Measurements from ENCODE around the gene ANKRD33B. TPM values are rescaled to one million over a fixed set of nuclear protein-coding genes. Genes with fewer than 3 reads are reported as not detected.
A peak's percentile ranks its signal among the peaks of the same experiment; 100 is the strongest.

Gene ANKRD33B
- total and polyA plus RNA-seq, 2 of the 8 experiments (the other 6 are each of a cell fraction or from before 2014, with no cell fraction given), result 6.9 to 20.6 TPM

DNA sequence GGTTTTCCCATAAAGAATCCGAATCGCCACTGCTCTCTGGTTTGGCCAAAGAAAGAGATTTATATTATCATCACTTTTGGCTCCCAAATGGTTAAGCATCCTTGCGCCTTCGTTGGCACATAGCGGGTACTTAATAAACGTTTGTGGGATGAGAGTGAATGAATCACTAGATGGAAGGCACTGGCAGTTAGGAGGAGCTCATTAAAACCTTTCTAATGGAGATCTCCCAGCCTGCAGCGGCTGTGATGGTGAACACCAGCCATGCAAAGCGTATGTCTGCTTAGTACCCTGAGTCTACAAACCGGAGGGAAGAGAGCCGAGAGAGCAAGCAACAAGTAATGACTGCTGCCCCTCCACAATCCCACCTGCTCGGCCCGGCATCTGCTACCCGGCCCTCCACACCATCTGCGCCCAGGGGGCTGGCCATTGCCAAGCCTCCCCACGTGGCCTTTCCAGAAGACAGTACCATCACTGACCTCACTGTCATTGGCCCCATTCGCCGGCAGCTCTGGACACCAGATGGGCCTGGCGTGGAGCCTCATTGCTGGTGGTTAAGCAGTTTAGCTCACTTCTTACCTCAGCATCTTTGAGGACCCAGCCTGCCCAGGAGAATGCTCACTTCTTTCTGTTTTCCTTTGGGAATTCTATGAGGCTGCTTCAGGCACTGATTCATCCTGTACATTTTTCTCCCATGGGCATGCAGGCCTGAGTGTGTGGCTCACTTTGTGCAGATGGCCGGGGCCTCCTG, 39.3 kb upstream of the ANKRD33B start:
- Histone ChIP-seq H4K20me1 (replicated peaks in 1 of 2; ENCODE audit: control insufficient read depth in 1 of 2, insufficient read depth in 2 of 2, low read length in 2 of 2) (no peaks in the 10 kb centered on the region), H3K9me3 (ENCODE audit: insufficient read depth in 2 of 2, low read depth in 1 of 2, low read length in 1 of 2) (peaks cover 5 to 9% of the 10 kb centered on the region in 2 experiments), H4K8ac (ENCODE audit: extremely low read depth, insufficient read depth, low read length) (no peak overlapping the region; the same call in none of the 2 replicates), H2BK20ac (ENCODE audit: low read length) (peak overlapping the region; percentile 40; the same call in 1 of the 2 replicates), H2AK5ac (ENCODE audit: low read depth, low read length) (0 out of 2 replicates have a peak overlapping the region, but pooled peaks have one; percentile 27), H3K14ac (ENCODE audit: insufficient read length) (no peak overlapping the region), H3K56ac (replicated peaks; ENCODE audit: insufficient read length, low read depth, low read length) (no peak overlapping the region), H3K4ac (replicated peaks; ENCODE audit: insufficient read length, low read depth, low read length) (no peak overlapping the region), H3K27ac (ENCODE audit: low read depth, low read length) (no peak overlapping the region), H2BK15ac (ENCODE audit: low read length) (no peak overlapping the region), H3K4me2 (ENCODE audit: insufficient read depth in 1 of 2, low read depth in 2 of 2, low read length in 2 of 2) (no peak overlapping the region), H3K23me2 (ENCODE audit: low read depth, low read length) (no peaks in the 10 kb centered on the region), H2BK12ac (ENCODE audit: low read depth, low read length) (peak overlapping the region; percentile 31; the same call in 1 of the 2 replicates), H2AFZ (ENCODE audit: low read length) (no peak overlapping the region), H3K27me3 (replicated peaks in 1 of 4; ENCODE audit: control insufficient read depth in 3 of 4, extremely low read depth in 1 of 4, insufficient read depth in 3 of 4, low read length in 3 of 4) (no peaks in the 10 kb centered on the region; a peak in 1 of 7 replicates), H3K36me3 (ENCODE audit: control insufficient read depth in 2 of 4, insufficient read depth in 4 of 4, low read length in 3 of 4) (no peaks in the 10 kb centered on the region), H3K79me2 (ENCODE audit: control insufficient read depth in 1 of 2, insufficient read depth in 2 of 2, low read length in 2 of 2) (no peaks in the 10 kb centered on the region), H2BK120ac (replicated peaks; ENCODE audit: low read depth, low read length) (no peak overlapping the region), H4K5ac (ENCODE audit: insufficient read length, low read depth, low read length) (no peak overlapping the region), H3K79me1 (ENCODE audit: low read depth, low read length) (no peaks in the 10 kb centered on the region), H3K4me3 (ENCODE audit: extremely low read depth in 1 of 4, insufficient read depth in 2 of 4, low read depth in 3 of 4, low read length in 4 of 4) (no peak overlapping the region), H4K91ac (replicated peaks; ENCODE audit: insufficient read length, low read length) (no peak overlapping the region), H3K23ac (ENCODE audit: insufficient read length) (no peak overlapping the region), H3K9ac (replicated peaks in 1 of 4; ENCODE audit: extremely low read depth in 1 of 4, low read depth in 3 of 4, low read length in 3 of 4) (no peak overlapping the region), H3K18ac (ENCODE audit: extremely low read depth, low read length) (no peak overlapping the region), H2BK5ac (ENCODE audit: low read depth, low read length) (no peak overlapping the region), H3K4me1 (replicated peaks in 1 of 4; ENCODE audit: control insufficient read depth in 3 of 4, insufficient read depth in 4 of 4, low read length in 3 of 4) (peaks cover 0 to 5% (median 3%) of the 10 kb centered on the region in 4 experiments; a peak in 4 of 7 replicates)
- FAIRE-seq, result no peak
- TF ChIP-seq FOSL1 (IDR thresholded peaks at IDR 0.05; ENCODE audit: insufficient read depth, low read depth, low read length) (no peak), CREB1 (IDR thresholded peaks at IDR 0.05) (no peak), CEBPB (IDR thresholded peaks at IDR 0.05; ENCODE audit: low read depth, low read length) (no peak), JUN (IDR thresholded peaks at IDR 0.05; ENCODE audit: low read depth, low read length) (no peak), SIX5 (IDR thresholded peaks at IDR 0.05; ENCODE audit: low read depth, low read length) (no peak), SP1 (IDR thresholded peaks at IDR 0.05; ENCODE audit: low read depth, low read length) (no peak), RNF2 (IDR thresholded peaks at IDR 0.05; ENCODE audit: borderline replicate concordance, low read depth, low read length, missing control alignments, poor library complexity, severe bottlenecking) (no peak)
- ChIA-PET POLR2A (ENCODE audit: partially characterized antibody) (interaction anchor here (1.0 kb wide), 1 partner anchor 27 kb away, joined by 3 read pairs; no protein-coding TSS in a partner anchor), CTCF (ENCODE audit: partially characterized antibody) (interaction anchor here (0.7 to 2.2 kb wide), 6 partner anchors 23 to 71 kb away, joined by 3 to 7 read pairs (median 3); no protein-coding TSS in a partner anchor)
- WGBS, 2 experiments (ENCODE audit: extremely low coverage in 1 of 2, insufficient coverage in 1 of 2, insufficient read length in 1 of 2, insufficient replicate concordance in 2 of 2, low coverage in 1 of 2, low lambda C conversion rate in 2 of 2, missing lambda C conversion rate in 1 of 2), result 84% methylated on average over 19 of the region's 19 CpGs; no CpG with 5 or more reads in 1 of the 2 experiments
- DNase-seq (ENCODE audit: low read depth in 1 of 2, low spot score in 2 of 2), result no peak
